Activated gamma-delta T cell (primary cell): ENCODE data around the gene RPL6.

ENCODE experiments used
- DNase-seq: peaks from one replicate; lab custom pipeline; 2025; lab: John Stamatoyannopoulos, UW

RPL6 gene

DNA sequence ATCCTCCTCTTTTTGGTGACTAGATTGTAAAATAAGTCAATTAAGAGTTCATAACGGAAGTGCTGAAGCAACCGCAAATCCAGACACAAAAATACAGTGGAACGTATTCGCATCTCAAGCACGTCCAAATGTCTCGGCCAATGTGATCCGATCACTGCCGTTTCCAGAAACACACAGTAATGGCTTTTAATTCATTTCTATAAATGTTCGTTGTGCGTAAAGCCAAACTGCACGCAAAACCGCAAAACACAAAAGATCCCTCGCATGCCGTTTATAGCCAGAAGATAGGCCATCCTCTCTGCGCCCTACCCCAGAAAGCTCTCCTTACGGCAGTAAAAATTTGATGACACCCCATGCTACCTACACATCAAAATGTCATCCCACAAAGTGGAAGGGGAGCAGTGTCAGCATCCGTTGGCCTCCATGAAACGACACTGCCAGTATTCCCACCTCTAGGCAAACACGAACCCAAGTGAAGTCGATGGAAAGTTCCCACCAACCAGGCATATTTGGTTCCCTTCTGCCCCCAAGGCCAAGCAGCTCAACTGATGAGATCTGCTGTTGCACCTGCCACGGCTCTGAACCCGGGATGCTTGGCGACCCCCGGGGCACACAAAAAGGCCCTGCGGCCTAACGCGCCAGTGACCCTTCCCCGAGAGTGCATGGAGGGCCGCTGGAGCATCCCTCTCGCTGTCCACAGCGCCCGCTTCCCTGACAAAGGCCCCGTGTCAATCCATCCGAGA is 28.6 kb downstream of the RPL6 start:
- no peak for DNase-seq

DNA sequence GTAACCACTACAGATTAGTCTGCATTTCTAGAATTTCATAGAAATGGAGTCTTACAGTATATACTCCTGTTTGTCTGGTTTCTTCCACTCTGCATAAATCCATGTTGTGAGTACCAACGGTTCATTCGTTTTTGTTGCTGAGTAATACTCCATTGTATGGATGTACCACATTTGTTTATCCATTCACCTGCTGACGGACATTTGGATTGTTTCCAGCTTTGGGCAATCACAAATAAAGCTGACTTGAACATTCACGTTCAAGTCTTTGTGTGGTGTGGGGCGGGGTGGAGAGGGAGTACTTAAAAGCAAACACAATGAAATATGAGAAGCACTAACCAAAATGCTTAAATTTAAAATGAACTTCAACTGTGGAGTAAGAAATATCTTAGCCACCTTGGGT is 34.3 kb downstream of the RPL6 start:
- DNase-seq = no peak

DNA sequence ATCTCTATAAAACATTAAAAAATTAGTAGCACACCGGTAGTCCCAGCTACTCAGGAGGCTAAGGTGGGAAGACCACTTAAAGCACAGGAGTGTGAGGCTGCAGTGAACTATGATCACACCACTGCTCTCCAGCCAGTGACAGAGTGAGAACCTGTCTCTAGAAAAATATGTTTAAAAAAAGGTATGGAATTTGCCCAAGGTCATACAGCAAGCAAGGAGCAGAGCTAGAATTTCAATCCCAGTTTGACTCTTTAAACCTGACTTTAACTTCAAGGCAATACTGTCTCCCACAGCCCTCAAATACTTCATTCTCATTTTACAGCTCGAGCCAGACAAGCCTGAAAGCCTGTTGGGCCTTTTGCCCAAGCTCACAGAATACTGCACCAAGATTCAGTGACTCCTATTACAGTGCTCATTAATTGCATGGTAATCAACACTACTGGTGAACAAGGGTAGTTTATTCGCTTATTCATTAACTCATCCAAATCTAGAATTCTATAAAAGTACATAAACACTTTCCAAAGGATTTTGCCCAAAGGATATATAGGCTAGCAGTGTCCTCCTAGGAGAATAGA is 35.2 kb downstream of the RPL6 start:
- DNase-seq = no peak

DNA sequence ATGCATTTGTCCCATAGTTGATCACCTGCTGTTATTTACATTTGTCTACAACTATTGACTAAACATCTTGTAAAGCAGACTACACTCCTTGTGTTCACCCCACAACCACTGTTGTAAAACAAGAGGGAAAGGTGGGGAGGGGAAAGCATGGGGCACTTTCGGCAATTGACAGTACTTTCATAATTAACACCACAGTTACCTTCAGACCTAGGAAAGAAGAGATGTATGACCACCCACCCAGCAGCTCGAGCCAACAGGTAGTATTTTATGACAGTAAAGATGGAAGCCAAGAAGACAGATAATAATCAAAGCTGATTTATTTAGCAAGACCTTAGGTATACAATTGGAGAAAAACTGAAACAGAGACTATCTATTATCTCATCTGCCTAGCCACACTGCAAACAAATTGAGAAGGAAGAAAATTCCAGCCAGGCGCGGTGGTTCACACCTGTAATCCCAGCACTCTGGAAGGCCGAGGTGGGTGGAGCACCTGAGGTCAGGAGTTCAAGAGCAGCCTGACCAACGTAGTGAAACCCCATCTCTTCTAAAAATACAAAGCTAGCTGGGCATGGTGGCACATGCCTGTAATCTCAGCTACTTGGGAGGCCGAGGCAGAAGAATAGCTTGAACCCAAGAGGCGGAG is 38.4 kb downstream of the RPL6 start:
- no peak for DNase-seq

DNA sequence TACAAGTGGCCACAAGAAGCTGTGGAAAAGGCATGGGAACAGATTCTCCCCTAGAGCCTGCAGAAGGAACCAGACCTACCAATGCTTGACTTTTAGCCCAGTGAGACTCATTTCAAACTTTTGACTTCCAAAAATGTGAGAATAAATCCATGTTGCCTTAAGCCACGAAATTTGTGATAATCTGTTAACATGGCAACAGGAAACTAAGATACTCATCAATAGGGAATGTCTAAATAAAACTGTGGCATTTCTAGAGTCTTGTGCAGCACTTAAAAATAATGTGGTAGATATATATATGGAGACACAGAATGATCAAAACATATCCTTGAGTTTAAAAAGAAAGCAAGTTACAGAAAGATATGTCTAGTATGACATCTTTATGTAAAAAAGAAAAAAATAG is 39.2 kb downstream of the RPL6 start:
- DNase-seq = no peak

DNA sequence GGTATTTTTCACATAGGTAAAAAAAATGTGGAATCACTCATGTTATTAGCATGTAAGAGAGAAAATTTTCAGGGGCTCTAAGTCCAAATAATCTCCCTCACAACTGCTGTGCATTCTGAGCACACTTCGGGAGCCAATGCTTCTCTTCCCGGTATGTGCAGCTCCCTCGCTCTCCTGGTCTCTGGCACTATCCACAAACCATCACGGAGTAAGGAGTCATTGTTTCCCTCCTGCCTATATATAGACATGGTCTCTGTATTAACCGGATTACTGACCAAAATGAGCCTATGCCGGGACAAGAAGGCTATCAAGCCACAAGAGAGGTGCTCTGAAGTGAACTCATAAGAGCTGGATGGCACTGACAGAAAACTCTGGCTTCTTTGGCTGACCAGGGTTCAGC is 40.5 kb downstream of the RPL6 start:
- DNase-seq = no peak

DNA sequence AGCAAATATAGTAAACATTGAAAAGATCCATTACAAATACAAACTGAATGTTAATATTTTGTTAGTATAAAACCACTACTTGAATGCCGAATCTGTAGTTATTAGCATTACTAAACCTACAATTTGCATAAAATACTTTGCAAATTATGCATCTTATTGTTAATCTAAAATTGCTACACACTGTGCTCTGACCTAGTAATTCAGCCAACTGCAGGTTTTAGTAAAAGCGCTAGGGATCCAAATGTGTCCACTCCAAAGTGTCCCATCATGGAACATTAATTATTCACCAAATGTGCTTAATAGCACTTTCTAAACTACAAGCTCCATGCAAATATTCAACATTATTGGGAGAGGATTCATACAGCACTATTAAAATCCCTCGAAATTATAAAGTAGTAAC is 41.4 kb downstream of the RPL6 start:
- no peak for DNase-seq

DNA sequence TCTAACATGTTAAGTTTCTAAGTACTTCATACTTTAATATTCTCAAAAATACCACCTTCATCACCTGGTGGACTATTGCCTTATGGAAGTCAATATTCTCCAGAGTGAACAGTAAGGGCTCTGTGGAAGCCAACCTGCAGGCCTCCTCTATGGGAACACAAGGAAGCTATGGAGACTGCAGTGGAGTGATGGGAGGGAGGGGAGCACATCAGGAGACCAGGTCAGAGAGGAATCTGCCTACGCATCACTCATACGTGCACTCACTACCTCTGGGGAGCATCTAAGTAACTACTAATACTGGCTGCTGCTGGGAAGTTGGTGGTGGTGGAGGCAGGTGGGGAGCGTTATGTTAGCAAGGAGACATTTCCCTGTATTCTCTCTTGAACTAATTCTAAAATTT is 47.1 kb downstream of the RPL6 start:
- no peak for DNase-seq

DNA sequence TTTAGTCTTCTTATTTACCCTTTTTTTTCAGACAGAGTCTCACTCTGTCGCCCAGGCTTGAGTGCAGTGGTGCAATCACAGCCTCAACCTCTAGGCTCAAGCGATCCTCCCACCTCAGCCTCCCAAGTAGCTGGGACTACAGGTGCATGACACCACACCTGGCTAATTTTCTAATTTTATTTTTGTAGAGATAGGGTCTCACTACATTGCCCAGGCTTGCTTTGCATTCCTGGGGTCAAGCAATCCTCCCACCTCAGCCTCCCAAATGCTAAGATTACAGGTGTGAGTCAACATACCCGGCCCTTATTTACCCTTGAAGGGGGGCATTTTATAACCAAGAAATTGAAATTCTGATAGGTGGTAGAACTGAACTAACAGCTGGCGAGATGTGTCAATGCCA is 48.1 kb downstream of the RPL6 start:
- DNase-seq = no peak

DNA sequence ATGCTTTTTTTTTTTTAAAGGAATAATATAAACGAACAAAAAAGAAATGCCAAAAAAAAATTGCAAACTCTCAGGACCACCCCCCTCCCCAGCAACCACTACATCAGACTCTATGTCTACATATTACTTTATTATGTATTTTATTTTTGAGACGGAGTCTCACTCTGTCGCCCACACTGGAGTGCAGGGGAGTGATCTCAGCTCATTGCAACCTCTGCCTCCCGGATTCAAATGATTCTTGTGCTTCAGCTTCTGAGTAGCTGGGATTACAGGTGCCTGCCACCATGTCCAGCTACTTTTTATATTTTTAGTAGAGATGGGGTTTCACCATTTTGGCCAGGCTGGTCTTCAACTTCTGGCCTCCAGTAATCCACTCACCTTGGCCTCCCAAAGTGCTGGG is 50.1 kb downstream of the RPL6 start:
- no peak for DNase-seq

DNA sequence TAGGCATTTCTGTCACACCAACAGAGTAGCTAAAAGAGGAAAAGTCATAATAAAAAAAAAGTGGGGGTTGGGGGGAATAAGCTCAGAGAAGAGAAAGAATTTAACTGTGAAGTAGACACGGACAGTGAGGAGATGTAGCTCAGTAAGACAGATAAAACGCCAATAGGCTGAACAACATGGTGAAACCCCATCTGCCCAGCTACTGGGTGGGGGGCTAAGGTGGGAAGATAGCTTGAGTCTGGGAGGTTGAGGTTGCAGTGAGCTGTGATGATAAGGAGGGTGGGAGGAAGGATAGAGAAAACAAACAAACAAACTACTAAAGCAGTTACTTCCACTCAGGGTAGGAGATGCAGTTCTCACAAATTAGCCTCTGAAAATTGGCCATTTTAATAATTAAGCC is 52.2 kb downstream of the RPL6 start:
- no peak for DNase-seq
